Measurements from ENCODE around the gene MYL10.

GRCh38 chr7:101614098-101614938 is 14.8 kb downstream of the MYL10 start:
- TF ChIP-seq SIX1 (CRISPR knock-in tag; IDR thresholded peaks at IDR 0.05; ENCODE audit: borderline replicate concordance), result no peak
- TF ChIP-seq TAF1 (CRISPR knock-in tag; IDR thresholded peaks at IDR 0.05), result no peak
- TF ChIP-seq USF2 (IDR thresholded peaks at IDR 0.05; ENCODE audit: low read depth, low read length), result no peak
- TF ChIP-seq USF2 (CRISPR knock-in tag; IDR thresholded peaks at IDR 0.05; ENCODE audit: borderline replicate concordance), result no peak
- TF ChIP-seq IRF9 (CRISPR knock-in tag; IDR thresholded peaks at IDR 0.05; ENCODE audit: borderline replicate concordance), result no peak
- no peak for TF ChIP-seq POLR2A (IDR thresholded peaks at IDR 0.05; ENCODE audit: insufficient read depth in 1 of 2, low read depth in 2 of 2, low read length in 2 of 2)
- no peak for TF ChIP-seq ZNF335 (CRISPR knock-in tag; IDR thresholded peaks at IDR 0.05)
- no peak for TF ChIP-seq ZNF83 (CRISPR knock-in tag; IDR thresholded peaks at IDR 0.05; ENCODE audit: borderline replicate concordance)
- TF ChIP-seq CTCF (CRISPR knock-in tag; IDR thresholded peaks at IDR 0.05), result no peak
- no peak for TF ChIP-seq PHF8 (CRISPR knock-in tag; IDR thresholded peaks at IDR 0.05)
- no peak for TF ChIP-seq ATF6 (CRISPR knock-in tag; conservative IDR thresholded peaks at IDR 0.05)
- TF ChIP-seq MED1 (CRISPR knock-in tag; IDR thresholded peaks at IDR 0.05), result no peak
- TF ChIP-seq NBN (conservative IDR thresholded peaks at IDR 0.05), result no peak

Measured in HepG2 (cell line).